Measurements from ENCODE around the gene NFATC1.

- TF ChIP-seq POLR2A (IDR thresholded peaks at IDR 0.05) (no peak), CTCF (IDR thresholded peaks at IDR 0.05) (no peak)
These were observed 127.5 kb downstream of the NFATC1 start for GRCh38 chr18:79523206-79523735.

Measured in ovary (tissue), 3 donors.